K562 (cell line): ENCODE results near the gene DCTN1. TPM values are rescaled to one million over a fixed set of nuclear protein-coding genes. Genes with fewer than 3 reads are reported as not detected.

Source experiments
- ETS2 ChIP-seq: IDR thresholded peaks from 2 replicates; pipeline ENCODE4 v1.6.1; 2016; ENCODE audit warnings: borderline replicate concordance, missing genetic modification characterization, mild to moderate bottlenecking, moderate library complexity, missing compliant biosample characterization; ENCODE audit not compliant: poor library complexity, severe bottlenecking
- GTF2F1 ChIP-seq: IDR thresholded peaks from 2 replicates; pipeline ENCODE4 v1.6.1; 2011; ENCODE audit warnings: low read depth, low read length, improper control_type of control experiment
- HMGN3 ChIP-seq: IDR thresholded peaks from 2 replicates; pipeline ENCODE4 v1.6.1; 2011; ENCODE audit warnings: borderline replicate concordance, low read depth, mild to moderate bottlenecking, mixed read lengths, low read length; ENCODE audit not compliant: insufficient read length; ENCODE audit errors: extremely low read depth
- MTA1 ChIP-seq: fragments of 450-650 bp; IDR thresholded peaks from 2 replicates; pipeline ENCODE4 v1.6.1; 2017; ENCODE audit warnings: borderline replicate concordance
- RAD21 ChIP-seq, 2 experiments: fragments of 250-450 bp in 1 of 2; fragments of 450-650 bp in 1 of 2; sonication (Bioruptor Pico) in 1 of 2; formaldehyde crosslinking in 1 of 2; IDR thresholded peaks in 1 of 2; conservative IDR thresholded peaks in 1 of 2; 2 replicates each; pipeline versions ENCODE4 v1.4.0 to v1.8.0; 2020 to 2022; ENCODE audit warnings: mild to moderate bottlenecking in 2 of 2, moderate library complexity in 1 of 2
- SMC3 ChIP-seq: conservative IDR thresholded peaks from 2 replicates; pipeline ENCODE4 v1.6.1; 2011; ENCODE audit warnings: low read depth, low read length, improper control_type of control experiment; ENCODE audit not compliant: insufficient read depth
- SNIP1 ChIP-seq: fragments of 450-650 bp; IDR thresholded peaks from 2 replicates; pipeline ENCODE4 v1.7.1; 2017; ENCODE audit warnings: low read depth, mild to moderate bottlenecking
- SRSF3 ChIP-seq: fragments of 200-400 bp; formaldehyde crosslinking; IDR thresholded peaks from 2 replicates; pipeline ENCODE4 v1.6.1; 2016; ENCODE audit warnings: mild to moderate bottlenecking, low read length, moderate library complexity; ENCODE audit not compliant: insufficient read depth
- STAG1 ChIP-seq: sonication (generic); formaldehyde crosslinking; IDR thresholded peaks from 2 replicates; pipeline ENCODE4 v1.5.0; 2020; ENCODE audit warnings: missing genetic modification reagents, borderline replicate concordance
- ZNF232 ChIP-seq: sonication (generic); formaldehyde crosslinking; IDR thresholded peaks from 2 replicates; pipeline ENCODE4 v1.8.0; 2022; ENCODE audit warnings: mild to moderate bottlenecking, missing genetic modification reagents
- polyA plus RNA-seq, 8 experiments: library from polyadenylated mRNA; depleted of rRNA in 4 of 8; stranded (reverse) in 5 of 8; unstranded in 3 of 8; fragments of >200 nt; fragmentation: Nextera tagmentation in 2 of 8; fragmentation: Illumina TruSeq in 1 of 8; extraction: Ambion mirVana in 2 of 8; extraction: Trizol in 1 of 8; gene quantifications; 2 replicates each; pipeline versions ENCODE4 v1.2.1 to v1.2.3, GENCODE V29; 2011 to 2014; ENCODE audit warnings: inconsistent platforms in 1 of 8, missing spikeins in 1 of 8
- total RNA-seq, 7 experiments: library from RNA; depleted of rRNA in 6 of 7; stranded (reverse); fragments of >200 nt in 6 of 7; fragmentation: Illumina TruSeq in 2 of 7; extraction: Trizol in 2 of 7; gene quantifications; 2 replicates each; pipeline versions ENCODE4 v1.2.1 to v1.2.3, GENCODE V29; 2011 to 2021; ENCODE audit warnings: low replicate concordance in 1 of 7
- TF ChIP-seq, protein P1 (sequence below), 2 experiments: fragments of 450-650 bp; formaldehyde crosslinking in 1 of 2; IDR thresholded peaks; 2 replicates each; pipeline versions ENCODE4 v1.4.0 to v1.6.1; 2014 to 2020; ENCODE audit warnings: mild to moderate bottlenecking in 2 of 2, borderline replicate concordance in 1 of 2, low read depth in 1 of 2
- TF ChIP-seq, protein P2 (sequence below), 2 experiments: fragments of 200-800 bp in 1 of 2; sonication (Bioruptor generic) in 1 of 2; sonication (generic) in 1 of 2; formaldehyde crosslinking in 1 of 2; IDR thresholded peaks in 1 of 2; conservative IDR thresholded peaks in 1 of 2; 2 replicates each; pipeline versions ENCODE4 v1.5.0 to v1.6.1; 2016 to 2020; ENCODE audit warnings: missing compliant biosample characterization in 1 of 2, missing genetic modification characterization in 1 of 2, missing genetic modification reagents in 1 of 2
- TF ChIP-seq, protein P3 (sequence below): fragments of 250-450 bp; sonication (Bioruptor Pico); IDR thresholded peaks from 2 replicates; pipeline ENCODE4 v1.4.0; 2020
- TF ChIP-seq, protein P4 (sequence below): fragments of 450-650 bp; formaldehyde crosslinking; IDR thresholded peaks from 2 replicates; pipeline ENCODE4 v1.4.0; 2020; ENCODE audit warnings: mild to moderate bottlenecking, mixed read lengths

Gene DCTN1
- total and polyA plus RNA-seq, 9 of the 15 experiments (the other 6 are each of a cell fraction or from before 2014, with no cell fraction given), result 23.9 to 71.7 (median 45.0) TPM

DNA sequence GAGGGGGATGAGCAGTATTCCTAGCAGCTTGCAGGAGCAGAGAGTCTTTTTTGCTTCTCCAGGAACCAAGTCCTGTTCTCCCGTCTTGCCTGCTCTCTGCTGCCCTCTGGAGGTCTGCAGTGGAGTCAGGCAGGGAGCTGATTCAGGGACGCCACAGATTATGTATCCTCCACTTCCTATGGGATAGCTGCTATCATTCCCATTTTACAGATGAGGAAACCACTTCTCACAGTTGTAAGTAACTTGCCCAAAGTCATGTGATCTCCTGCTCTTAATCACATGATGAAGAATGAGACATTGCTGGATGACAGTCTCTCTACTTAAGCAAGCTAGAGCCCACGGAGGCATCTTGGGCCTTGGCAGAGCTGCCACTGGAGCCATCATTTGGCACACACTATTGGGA is 45.2 kb downstream of the DCTN1 start (continued):
- TF ChIP-seq, protein P1, sequence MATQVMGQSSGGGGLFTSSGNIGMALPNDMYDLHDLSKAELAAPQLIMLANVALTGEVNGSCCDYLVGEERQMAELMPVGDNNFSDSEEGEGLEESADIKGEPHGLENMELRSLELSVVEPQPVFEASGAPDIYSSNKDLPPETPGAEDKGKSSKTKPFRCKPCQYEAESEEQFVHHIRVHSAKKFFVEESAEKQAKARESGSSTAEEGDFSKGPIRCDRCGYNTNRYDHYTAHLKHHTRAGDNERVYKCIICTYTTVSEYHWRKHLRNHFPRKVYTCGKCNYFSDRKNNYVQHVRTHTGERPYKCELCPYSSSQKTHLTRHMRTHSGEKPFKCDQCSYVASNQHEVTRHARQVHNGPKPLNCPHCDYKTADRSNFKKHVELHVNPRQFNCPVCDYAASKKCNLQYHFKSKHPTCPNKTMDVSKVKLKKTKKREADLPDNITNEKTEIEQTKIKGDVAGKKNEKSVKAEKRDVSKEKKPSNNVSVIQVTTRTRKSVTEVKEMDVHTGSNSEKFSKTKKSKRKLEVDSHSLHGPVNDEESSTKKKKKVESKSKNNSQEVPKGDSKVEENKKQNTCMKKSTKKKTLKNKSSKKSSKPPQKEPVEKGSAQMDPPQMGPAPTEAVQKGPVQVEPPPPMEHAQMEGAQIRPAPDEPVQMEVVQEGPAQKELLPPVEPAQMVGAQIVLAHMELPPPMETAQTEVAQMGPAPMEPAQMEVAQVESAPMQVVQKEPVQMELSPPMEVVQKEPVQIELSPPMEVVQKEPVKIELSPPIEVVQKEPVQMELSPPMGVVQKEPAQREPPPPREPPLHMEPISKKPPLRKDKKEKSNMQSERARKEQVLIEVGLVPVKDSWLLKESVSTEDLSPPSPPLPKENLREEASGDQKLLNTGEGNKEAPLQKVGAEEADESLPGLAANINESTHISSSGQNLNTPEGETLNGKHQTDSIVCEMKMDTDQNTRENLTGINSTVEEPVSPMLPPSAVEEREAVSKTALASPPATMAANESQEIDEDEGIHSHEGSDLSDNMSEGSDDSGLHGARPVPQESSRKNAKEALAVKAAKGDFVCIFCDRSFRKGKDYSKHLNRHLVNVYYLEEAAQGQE (IDR thresholded peaks at IDR 0.05; ENCODE audit: borderline replicate concordance), result peak; percentile 76
- TF ChIP-seq, protein P1 (CRISPR knock-in tag; IDR thresholded peaks at IDR 0.05; ENCODE audit: low read depth), result no peak
- TF ChIP-seq SMC3 (peak; percentile 87), MTA1 (no peak), HMGN3 (no peak), SNIP1 (no peak), SRSF3 (no peak), RAD21 (CRISPR knock-in tag; conservative IDR thresholded peaks at IDR 0.05 in 1 of 2, IDR thresholded peaks at IDR 0.05 in 1 of 2) (peak; percentile 80 to 90), STAG1 (CRISPR knock-in tag) (peak; percentile 23; the same call in 1 of the 2 replicates), ZNF232 (CRISPR knock-in tag) (no peak), GTF2F1 (no peak), ETS2 (tag) (no peak)
- TF ChIP-seq, protein P2, sequence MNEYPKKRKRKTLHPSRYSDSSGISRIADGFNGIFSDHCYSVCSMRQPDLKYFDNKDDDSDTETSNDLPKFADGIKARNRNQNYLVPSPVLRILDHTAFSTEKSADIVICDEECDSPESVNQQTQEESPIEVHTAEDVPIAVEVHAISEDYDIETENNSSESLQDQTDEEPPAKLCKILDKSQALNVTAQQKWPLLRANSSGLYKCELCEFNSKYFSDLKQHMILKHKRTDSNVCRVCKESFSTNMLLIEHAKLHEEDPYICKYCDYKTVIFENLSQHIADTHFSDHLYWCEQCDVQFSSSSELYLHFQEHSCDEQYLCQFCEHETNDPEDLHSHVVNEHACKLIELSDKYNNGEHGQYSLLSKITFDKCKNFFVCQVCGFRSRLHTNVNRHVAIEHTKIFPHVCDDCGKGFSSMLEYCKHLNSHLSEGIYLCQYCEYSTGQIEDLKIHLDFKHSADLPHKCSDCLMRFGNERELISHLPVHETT (CRISPR knock-in tag; conservative IDR thresholded peaks at IDR 0.05 in 1 of 2, IDR thresholded peaks at IDR 0.05 in 1 of 2), result no peak
- TF ChIP-seq, protein P3, sequence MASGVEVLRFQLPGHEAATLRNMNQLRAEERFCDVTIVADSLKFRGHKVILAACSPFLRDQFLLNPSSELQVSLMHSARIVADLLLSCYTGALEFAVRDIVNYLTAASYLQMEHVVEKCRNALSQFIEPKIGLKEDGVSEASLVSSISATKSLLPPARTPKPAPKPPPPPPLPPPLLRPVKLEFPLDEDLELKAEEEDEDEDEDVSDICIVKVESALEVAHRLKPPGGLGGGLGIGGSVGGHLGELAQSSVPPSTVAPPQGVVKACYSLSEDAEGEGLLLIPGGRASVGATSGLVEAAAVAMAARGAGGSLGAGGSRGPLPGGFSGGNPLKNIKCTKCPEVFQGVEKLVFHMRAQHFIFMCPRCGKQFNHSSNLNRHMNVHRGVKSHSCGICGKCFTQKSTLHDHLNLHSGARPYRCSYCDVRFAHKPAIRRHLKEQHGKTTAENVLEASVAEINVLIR (CRISPR knock-in tag), result no peak
- TF ChIP-seq, protein P4, sequence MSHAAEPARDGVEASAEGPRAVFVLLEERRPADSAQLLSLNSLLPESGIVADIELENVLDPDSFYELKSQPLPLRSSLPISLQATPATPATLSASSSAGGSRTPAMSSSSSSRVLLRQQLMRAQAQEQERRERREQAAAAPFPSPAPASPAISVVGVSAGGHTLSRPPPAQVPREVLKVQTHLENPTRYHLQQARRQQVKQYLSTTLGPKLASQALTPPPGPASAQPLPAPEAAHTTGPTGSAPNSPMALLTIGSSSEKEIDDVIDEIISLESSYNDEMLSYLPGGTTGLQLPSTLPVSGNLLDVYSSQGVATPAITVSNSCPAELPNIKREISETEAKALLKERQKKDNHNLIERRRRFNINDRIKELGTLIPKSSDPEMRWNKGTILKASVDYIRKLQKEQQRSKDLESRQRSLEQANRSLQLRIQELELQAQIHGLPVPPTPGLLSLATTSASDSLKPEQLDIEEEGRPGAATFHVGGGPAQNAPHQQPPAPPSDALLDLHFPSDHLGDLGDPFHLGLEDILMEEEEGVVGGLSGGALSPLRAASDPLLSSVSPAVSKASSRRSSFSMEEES (CRISPR knock-in tag), result peak; percentile 93
